ENCODE measurements around the gene GPR75.

GRCh38 chr2:53901192-53901591 lies 41.4 kb upstream of the GPR75 start:
- TF ChIP-seq, protein P1, sequence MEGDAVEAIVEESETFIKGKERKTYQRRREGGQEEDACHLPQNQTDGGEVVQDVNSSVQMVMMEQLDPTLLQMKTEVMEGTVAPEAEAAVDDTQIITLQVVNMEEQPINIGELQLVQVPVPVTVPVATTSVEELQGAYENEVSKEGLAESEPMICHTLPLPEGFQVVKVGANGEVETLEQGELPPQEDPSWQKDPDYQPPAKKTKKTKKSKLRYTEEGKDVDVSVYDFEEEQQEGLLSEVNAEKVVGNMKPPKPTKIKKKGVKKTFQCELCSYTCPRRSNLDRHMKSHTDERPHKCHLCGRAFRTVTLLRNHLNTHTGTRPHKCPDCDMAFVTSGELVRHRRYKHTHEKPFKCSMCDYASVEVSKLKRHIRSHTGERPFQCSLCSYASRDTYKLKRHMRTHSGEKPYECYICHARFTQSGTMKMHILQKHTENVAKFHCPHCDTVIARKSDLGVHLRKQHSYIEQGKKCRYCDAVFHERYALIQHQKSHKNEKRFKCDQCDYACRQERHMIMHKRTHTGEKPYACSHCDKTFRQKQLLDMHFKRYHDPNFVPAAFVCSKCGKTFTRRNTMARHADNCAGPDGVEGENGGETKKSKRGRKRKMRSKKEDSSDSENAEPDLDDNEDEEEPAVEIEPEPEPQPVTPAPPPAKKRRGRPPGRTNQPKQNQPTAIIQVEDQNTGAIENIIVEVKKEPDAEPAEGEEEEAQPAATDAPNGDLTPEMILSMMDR (conservative IDR thresholded peaks at IDR 0.05; ENCODE audit: low read depth, low read length) = no peak
- no peak for TF ChIP-seq EZH2 (IDR thresholded peaks at IDR 0.05; ENCODE audit: borderline replicate concordance, low read depth, low read length, poor library complexity, severe bottlenecking)

Measured in A673 (cell line).